HCT116 (cell line): Measurements from ENCODE around the gene LTO1. TPM values are rescaled to one million over a fixed set of nuclear protein-coding genes. Genes with fewer than 3 reads are reported as not detected.

Source experiments
- ATAC-seq: fragments of 200-7000 bp; cut with Tn5 transposase; 2 replicates; pipeline ENCODE4 v1.9.1; 2020; ENCODE audit warnings: mild to moderate bottlenecking, moderate library complexity
- BruUV-seq: library from RNA; stranded (reverse); fragments of 400-500 nt; replicated peaks from 2 replicates; lab custom pipeline; 2021; lab: Mats Ljungman, UMichigan
- CTCF ChIA-PET: fragments of 300-600 bp; sonication (Branson Sonifier 250); formaldehyde crosslinking; loops from one replicate; lab custom pipeline; 2021; ENCODE audit warnings: antibody characterized with exemption; lab: Charles Lee
- POLR2A ChIA-PET: fragments of 300-600, 350-600 bp; sonication (Branson Sonifier 250); formaldehyde crosslinking; loops from one replicate; lab custom pipeline; 2021; ENCODE audit warnings: antibody characterized with exemption; lab: Charles Lee
- RAD21 ChIA-PET, 2 experiments: fragments of 300-600 bp; sonication (Branson Sonifier 250); formaldehyde crosslinking; loops; one replicate each; lab custom pipeline; 2023; ENCODE audit warnings: low total read pairs in 2 of 2; ENCODE audit not compliant: uncharacterized antibody in 2 of 2, unreplicated experiment in 2 of 2, low non-redundant PET in 1 of 2; lab: Charles Lee
- DNase-seq: peaks from one replicate; pipeline ENCODE4 v3.0.0-alpha.2; 2010; ENCODE audit warnings: low read depth, low spot score
- H2AFZ ChIP-seq: fragments of 200-600 bp; shearing (Covaris generic), sonication (generic); 2 replicates; pipeline ENCODE4 v1.6.1; 2017; ENCODE audit warnings: low read depth, mixed run types, mixed read lengths, antibody characterized with exemption, low read length; ENCODE audit not compliant: poor library complexity, severe bottlenecking
- H3K27ac ChIP-seq: 2 replicates; pipeline ENCODE4 v1.5.1; 2012; ENCODE audit warnings: low read depth, low read length
- H3K27me3 ChIP-seq: fragments of 200-600 bp; sonication (generic); 2 replicates; pipeline ENCODE4 v1.6.1; 2016; ENCODE audit warnings: mixed run types, low read length, mixed read lengths; ENCODE audit not compliant: insufficient read depth
- H3K36me3 ChIP-seq, 2 experiments: fragments of 200-500 bp in 1 of 2; fragments of 200-600 bp in 1 of 2; sonication (Bioruptor generic) in 1 of 2; sonication (generic) in 1 of 2; 2 replicates each; pipeline versions ENCODE4 v1.5.1 to v1.6.1; 2014 to 2016; ENCODE audit warnings: low read length in 2 of 2, inconsistent platforms in 1 of 2, mixed read lengths in 1 of 2, mixed run types in 1 of 2; ENCODE audit not compliant: insufficient read depth in 2 of 2, control insufficient read depth in 1 of 2
- H3K4me1 ChIP-seq, 2 experiments: fragments of 200-600 bp in 1 of 2; sonication (generic) in 1 of 2; 2 replicates each; pipeline versions ENCODE4 v1.5.1 to v1.6.1; 2012 to 2017; ENCODE audit warnings: low read length in 2 of 2, inconsistent platforms in 1 of 2, mild to moderate bottlenecking in 1 of 2, mixed read lengths in 1 of 2, mixed run types in 1 of 2, moderate library complexity in 1 of 2; ENCODE audit not compliant: insufficient read depth in 2 of 2, control insufficient read depth in 1 of 2
- H3K4me2 ChIP-seq: fragments of 200-600 bp; sonication (generic); 2 replicates; pipeline ENCODE4 v1.6.1; 2017; ENCODE audit warnings: mixed run types, low read length, mixed read lengths
- H3K4me3 ChIP-seq, 2 experiments: fragments of 200-600 bp in 1 of 2; sonication (generic) in 1 of 2; replicated peaks in 1 of 2; 2 replicates each; pipeline ENCODE4 v1.5.1; 2011 to 2016; ENCODE audit warnings: low read length in 2 of 2, control low read depth in 1 of 2, low read depth in 1 of 2, mild to moderate bottlenecking in 1 of 2, mixed read lengths in 1 of 2, mixed run types in 1 of 2
- H3K79me2 ChIP-seq: fragments of 200-600 bp; sonication (generic); 2 replicates; pipeline ENCODE4 v1.6.1; 2017; ENCODE audit warnings: mild to moderate bottlenecking, mixed run types, low read length, moderate library complexity, mixed read lengths; ENCODE audit not compliant: insufficient read depth
- H3K9ac ChIP-seq: fragments of 200-600 bp; sonication (generic); 2 replicates; pipeline ENCODE4 v1.6.1; 2016; ENCODE audit warnings: low read length, mixed read lengths
- H3K9me2 ChIP-seq: fragments of 200-600 bp; sonication (generic), shearing (Covaris generic); 2 replicates; pipeline ENCODE4 v1.6.1; 2017; ENCODE audit warnings: mixed run types, mild to moderate bottlenecking, moderate library complexity; ENCODE audit not compliant: insufficient read depth
- H3K9me3 ChIP-seq, 2 experiments: fragments of 200-500 bp in 1 of 2; fragments of 200-600 bp in 1 of 2; sonication (Bioruptor generic) in 1 of 2; sonication (generic) in 1 of 2; 2 replicates each; pipeline ENCODE4 v1.6.1; 2014 to 2017; ENCODE audit warnings: low read length in 2 of 2, mixed read lengths in 2 of 2, inconsistent platforms in 1 of 2, low read depth in 1 of 2, mild to moderate bottlenecking in 1 of 2, mixed run types in 1 of 2, moderate library complexity in 1 of 2; ENCODE audit not compliant: control insufficient read depth in 1 of 2, insufficient read depth in 1 of 2
- H4K20me1 ChIP-seq: fragments of 200-600 bp; sonication (generic), shearing (Covaris generic); 2 replicates; pipeline ENCODE4 v1.6.1; 2017; ENCODE audit warnings: mixed run types, mild to moderate bottlenecking, moderate library complexity; ENCODE audit not compliant: insufficient read depth
- CEBPB ChIP-seq: IDR thresholded peaks from 2 replicates; pipeline ENCODE4 v1.6.1; 2012; ENCODE audit warnings: low read depth
- EGR1 ChIP-seq: IDR thresholded peaks from 2 replicates; pipeline ENCODE4 v1.6.1; 2012; ENCODE audit warnings: low read depth
- EZH2 ChIP-seq: fragments of 200-600 bp; sonication (generic); IDR thresholded peaks from 2 replicates; pipeline ENCODE4 v1.6.1; 2017; ENCODE audit warnings: antibody characterized with exemption, mixed run types
- FOSL1 ChIP-seq: IDR thresholded peaks from 2 replicates; pipeline ENCODE4 v1.6.1; 2012; ENCODE audit warnings: low read depth
- SIN3A ChIP-seq: IDR thresholded peaks from 2 replicates; pipeline ENCODE4 v1.6.1; 2012; ENCODE audit warnings: low read depth
- SRF ChIP-seq: IDR thresholded peaks from 2 replicates; pipeline ENCODE4 v1.6.1; 2012; ENCODE audit warnings: low read depth
- ZBTB33 ChIP-seq: IDR thresholded peaks from 2 replicates; pipeline ENCODE4 v1.6.1; 2011; ENCODE audit warnings: mild to moderate bottlenecking, low read length, moderate library complexity; ENCODE audit not compliant: insufficient replicate concordance; ENCODE audit errors: extremely low read depth
- intact Hi-C: fragments of 100-400 bp; cut with micrococcal nuclease; formaldehyde crosslinking; loops from 2 replicates; pipeline ENCODE4 v1.10.0; 2022
- total RNA-seq: library from RNA; stranded (reverse); gene quantifications from one replicate; pipeline ENCODE4 v1.2.1, GENCODE V29; 2021; ENCODE audit not compliant: unreplicated experiment

Gene LTO1
- total RNA-seq, 1 experiment from 2014 or later = 21.3 TPM

GRCh38 chr11:69639831-69640230, 35.3 kb downstream of the LTO1 start:
- ATAC-seq (no peak), DNase-seq (no peak)
- intact Hi-C loops = loop anchor here (1.0 to 5.0 kb wide), 4 partner anchors 143 to 517 kb away; no protein-coding TSS in a partner anchor
- Histone ChIP-seq H3K4me2 (peak overlapping the region; percentile 90), H3K27ac (peak overlapping the region; percentile 96), H3K4me3 (peak overlapping the region; percentile 96 to 99), H3K27me3 (no peaks in the 10 kb centered on the region), H4K20me1 (peaks cover 12% of the 10 kb centered on the region; the same call in 1 of the 2 replicates), H2AFZ (no peak overlapping the region), H3K9me3 (no peaks in the 10 kb centered on the region), H3K79me2 (peaks cover 50% of the 10 kb centered on the region), H3K36me3 (peaks cover 4 to 18% of the 10 kb centered on the region in 2 experiments; a peak in 3 of 4 replicates), H3K9ac (peak overlapping the region; percentile 100), H3K9me2 (no peaks in the 10 kb centered on the region), H3K4me1 (peaks cover 21 to 76% of the 10 kb centered on the region in 2 experiments)
- TSS peak; percentile 21 for BruUV-seq
- ChIA-PET RAD21 (no interaction called here), POLR2A (interaction anchor here (0.7 to 1.5 kb wide), 4 partner anchors 210 to 346 kb away, joined by 3 to 15 read pairs (median 4); partner anchors contain the start of gene MYEOV), CTCF (interaction anchor here (0.5 to 1.2 kb wide), 3 partner anchors 143 to 538 kb away, joined by 3 to 6 read pairs (median 4); no protein-coding TSS in a partner anchor)
- TF ChIP-seq SRF = no peak
- TF ChIP-seq SIN3A = no peak
- TF ChIP-seq EGR1 = no peak
- TF ChIP-seq FOSL1 = no peak
- TF ChIP-seq CEBPB = no peak
- TF ChIP-seq ZBTB33 = no peak
- TF ChIP-seq EZH2 = no peak
